NCI-H82 treated with DMSO at 0.1 percent for 48 hours (cell line): ENCODE data around the gene PLEKHA1.

Source experiments
- DNase-seq: peaks from one replicate; lab custom pipeline; 2025; ENCODE audit not compliant: unreplicated experiment; lab: John Stamatoyannopoulos, UW

The PLEKHA1 gene

GRCh38 chr10:122420624-122421007, 46.1 kb downstream of the PLEKHA1 start:
- no peak for DNase-seq

GRCh38 chr10:122421054-122421625, 46.6 kb downstream of the PLEKHA1 start:
- no peak for DNase-seq

- DNase-seq, result no peak
Observed at GRCh38 chr10:122421742-122422141, 47.2 kb downstream of the PLEKHA1 start.

GRCh38 chr10:122422266-122422989, 47.9 kb downstream of the PLEKHA1 start:
- DNase-seq, result no peak

GRCh38 chr10:122424059-122424458, 49.6 kb downstream of the PLEKHA1 start:
- no peak for DNase-seq

- DNase-seq, result no peak
Observed at GRCh38 chr10:122426829-122427228, 52.3 kb downstream of the PLEKHA1 start.

- no peak for DNase-seq
Observed at GRCh38 chr10:122427280-122427679, 52.8 kb downstream of the PLEKHA1 start.

- DNase-seq, result no peak
Observed at GRCh38 chr10:122435212-122435827, 60.8 kb downstream of the PLEKHA1 start.

- no peak for DNase-seq
Observed at GRCh38 chr10:122441961-122442360, 67.5 kb downstream of the PLEKHA1 start.

- no peak for DNase-seq
Observed at GRCh38 chr10:122445469-122445868, 71.0 kb downstream of the PLEKHA1 start.

- DNase-seq, result no peak
Observed at GRCh38 chr10:122445904-122446303, 71.4 kb downstream of the PLEKHA1 start.

- no peak for DNase-seq
Observed at GRCh38 chr10:122446668-122447423, 72.3 kb downstream of the PLEKHA1 start.

- DNase-seq, result no peak
Observed at GRCh38 chr10:122448600-122448999, 74.1 kb downstream of the PLEKHA1 start.

GRCh38 chr10:122449153-122449552, 74.6 kb downstream of the PLEKHA1 start:
- DNase-seq, result no peak

GRCh38 chr10:122450353-122450990, 76.0 kb downstream of the PLEKHA1 start:
- no peak for DNase-seq

GRCh38 chr10:122454071-122454470, 79.6 kb downstream of the PLEKHA1 start:
- DNase-seq, result no peak

- no peak for DNase-seq
Observed at GRCh38 chr10:122454603-122455080, 80.1 kb downstream of the PLEKHA1 start, which contains the start of gene ARMS2. Gene ARMS2, plus strand, starts transcription at chr10:122454653. Its CDS starts 75 bp downstream, at chr10:122454728.

- DNase-seq, result peak; percentile 22
Observed at GRCh38 chr10:122455376-122456079, 81.0 kb downstream of the PLEKHA1 start.

GRCh38 chr10:122457934-122458333, 83.4 kb downstream of the PLEKHA1 start:
- DNase-seq, result no peak

- DNase-seq, result no peak
Observed at GRCh38 chr10:122458693-122459092, 84.2 kb downstream of the PLEKHA1 start.
